NOMO-1 treated with DMSO at 0.1 percent for 48 hours (cell line): ENCODE results near the gene RIN3.

Experiments
- DNase-seq: peaks from one replicate; lab custom pipeline; 2025; ENCODE audit not compliant: unreplicated experiment; lab: John Stamatoyannopoulos, UW

Gene RIN3

GRCh38 chr14:92706386-92706785, 192.8 kb downstream of the RIN3 start:
- DNase-seq, result no peak

GRCh38 chr14:92709340-92710000, 195.9 kb downstream of the RIN3 start:
- no peak for DNase-seq

GRCh38 chr14:92710001-92710341, 196.4 kb downstream of the RIN3 start:
- no peak for DNase-seq

GRCh38 chr14:92711976-92712653, 198.5 kb downstream of the RIN3 start:
- no peak for DNase-seq

- DNase-seq, result no peak
Measured at GRCh38 chr14:92712654-92713051, 199.1 kb downstream of the RIN3 start.

- peak; percentile 30 for DNase-seq
Measured at GRCh38 chr14:92714739-92715307, 201.2 kb downstream of the RIN3 start.

- DNase-seq, result no peak
Measured at GRCh38 chr14:92716131-92716530, 202.6 kb downstream of the RIN3 start.

- DNase-seq, result no peak
Measured at GRCh38 chr14:92717571-92718042, 204.0 kb downstream of the RIN3 start.

- DNase-seq, result no peak
Measured at GRCh38 chr14:92718664-92719063, 205.1 kb downstream of the RIN3 start.

- no peak for DNase-seq
Measured at GRCh38 chr14:92719421-92719820, 205.8 kb downstream of the RIN3 start.

GRCh38 chr14:92719890-92720323, 206.3 kb downstream of the RIN3 start:
- DNase-seq, result no peak

- DNase-seq, result peak; percentile 91
Measured at GRCh38 chr14:92724516-92725340, 211.1 kb downstream of the RIN3 start.

- peak; percentile 47 for DNase-seq
Measured at GRCh38 chr14:92726135-92726932, 212.8 kb downstream of the RIN3 start.

- no peak for DNase-seq
Measured at GRCh38 chr14:92726933-92727262, 213.3 kb downstream of the RIN3 start.

- DNase-seq, result no peak
Measured at GRCh38 chr14:92728759-92729364, 215.3 kb downstream of the RIN3 start.

- DNase-seq, result peak; percentile 92
Measured at GRCh38 chr14:92729634-92730358, 216.2 kb downstream of the RIN3 start.

GRCh38 chr14:92731622-92732115, 218.1 kb downstream of the RIN3 start:
- no peak for DNase-seq

GRCh38 chr14:92733007-92733406, 219.4 kb downstream of the RIN3 start:
- DNase-seq, result no peak

GRCh38 chr14:92734618-92735017, 221.0 kb downstream of the RIN3 start:
- DNase-seq, result no peak

GRCh38 chr14:92735344-92735743, 221.8 kb downstream of the RIN3 start:
- no peak for DNase-seq
